Measurements from ENCODE around the gene TRIM46. TPM values are rescaled to one million over a fixed set of nuclear protein-coding genes. Genes with fewer than 3 reads are reported as not detected.

The TRIM46 gene
- total RNA-seq, 1 experiment from 2014 or later: 3.8 TPM

DNA sequence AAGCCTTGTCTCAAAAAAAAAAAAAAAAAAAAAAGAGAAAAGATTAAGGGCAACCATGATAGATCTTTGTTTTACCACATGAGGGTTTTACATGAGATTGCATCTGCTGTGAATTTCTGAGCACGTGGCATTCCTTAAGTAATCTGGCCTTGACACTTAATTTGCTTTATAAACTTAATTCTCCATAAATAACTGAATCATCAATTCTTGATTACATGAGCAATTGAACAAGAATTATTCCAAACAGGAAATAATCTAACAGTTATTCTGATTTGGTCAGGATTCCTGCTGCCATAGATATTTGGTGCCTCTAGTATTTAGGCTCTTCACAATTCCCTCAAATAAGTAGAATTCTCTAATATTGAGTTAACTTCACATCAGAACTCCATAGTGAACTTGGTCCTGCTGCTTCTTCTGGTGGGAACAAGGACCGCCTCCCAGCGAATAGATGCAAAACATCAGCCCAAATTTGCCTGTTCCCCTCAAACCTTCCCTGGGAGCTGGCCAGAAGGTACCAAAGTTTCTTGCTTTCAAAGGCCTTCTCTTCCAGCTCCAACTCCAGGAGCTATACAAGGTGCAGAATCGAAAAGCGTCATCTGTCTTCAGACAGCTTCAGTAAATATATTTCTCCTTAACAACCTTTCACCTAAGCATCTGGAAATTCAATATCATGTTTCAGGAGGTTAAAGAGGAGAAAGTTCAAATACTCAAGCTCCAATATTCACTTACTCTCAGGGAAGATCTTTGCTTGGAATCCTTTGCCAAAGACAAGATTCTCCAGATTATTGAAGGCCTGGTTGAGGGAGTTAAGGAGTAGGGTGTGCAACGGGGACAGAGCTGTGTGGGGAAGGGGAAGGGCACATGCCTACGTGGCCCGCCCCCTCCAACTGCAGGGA lies 1.6 kb upstream of the TRIM46 start (continued):
- TF ChIP-seq CEBPB (IDR thresholded peaks at IDR 0.05; ENCODE audit: low read depth): no peak

DNA sequence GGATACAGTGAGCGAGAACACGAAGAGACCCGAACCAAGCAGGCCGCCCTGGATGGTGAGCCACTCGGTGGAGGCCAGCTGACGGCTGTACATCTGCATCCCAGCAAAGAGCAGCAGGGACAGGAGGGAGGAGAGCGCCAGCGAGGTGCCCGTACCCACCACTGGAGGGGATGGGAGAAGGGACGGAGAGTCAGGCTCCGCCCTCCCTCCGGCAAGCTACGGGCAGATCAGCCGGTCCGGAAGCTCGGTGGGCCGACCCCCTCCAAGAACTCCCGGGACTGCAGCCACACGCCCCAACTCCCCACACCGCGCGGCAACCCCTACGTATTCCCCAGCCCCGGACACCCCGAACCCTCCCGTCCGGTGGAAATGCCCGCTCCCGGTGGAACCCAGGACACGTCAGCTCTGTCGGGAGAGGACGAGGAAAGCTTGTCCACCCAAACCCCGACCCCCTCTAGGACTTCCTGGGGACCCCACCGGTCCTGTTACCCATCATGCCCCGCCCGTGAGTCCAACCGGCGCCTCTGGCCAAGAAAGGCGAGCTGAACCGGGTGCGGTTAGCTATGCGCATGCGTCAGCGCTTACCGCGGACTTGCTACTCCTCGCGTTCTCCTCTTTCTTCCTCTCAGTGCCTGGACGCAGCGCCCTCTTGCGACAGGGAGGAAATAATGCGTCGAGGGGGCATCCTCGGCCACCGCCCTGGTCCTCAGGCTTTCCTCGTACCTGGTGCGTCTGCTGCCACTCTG lies 744 bp upstream of the TRIM46 start, which contains the start of gene KRTCAP2:
TSS of gene KRTCAP2 (minus strand) at position 573 of the 746 bp plus-strand sequence. CDS start at position 493, 80 bp downstream.
- peak within 1 kb of the TSS; percentile 66 for H2AFZ ChIP-seq (ENCODE audit: low read depth, low read length, poor library complexity, severe bottlenecking)
- H3K27ac ChIP-seq (ENCODE audit: low read depth, low read length): peak within 1 kb of the TSS; percentile 76
- peaks cover 7 to 45% of the 10 kb centered on the region in 2 experiments; a peak in 3 of 4 replicates for H3K4me1 ChIP-seq (ENCODE audit: control insufficient read depth in 1 of 2, insufficient read depth in 2 of 2, low read length in 2 of 2)
- no peaks in the 10 kb centered on the region for H3K27me3 ChIP-seq (ENCODE audit: insufficient read depth, low read length)
- H3K9me2 ChIP-seq (ENCODE audit: insufficient read depth): no peaks in the 10 kb centered on the region
- intact Hi-C loops (cut with micrococcal nuclease): loop anchor here (1.0 to 10.0 kb wide), 2 partner anchors 54 to 152 kb away; partner anchors contain the start of gene RUSC1
- TSS peak; percentile 72 for BruUV-seq (replicated peaks)
- H3K4me3 ChIP-seq (replicated peaks in 1 of 2; ENCODE audit: low read depth in 1 of 2, low read length in 2 of 2): peak within 1 kb of the TSS; percentile 84 to 97
- H3K36me3 ChIP-seq (ENCODE audit: control insufficient read depth in 1 of 2, insufficient read depth in 2 of 2, low read length in 2 of 2): peaks cover 2 to 7% of the 10 kb centered on the region in 2 experiments; a peak in 3 of 4 replicates
- POLR2A ChIA-PET: interaction anchor here (0.5 to 1.7 kb wide), 9 partner anchors 10 to 199 kb away, joined by 3 to 11 read pairs (median 3); partner anchors contain the start of genes ADAM15 and SLC50A1
- DNase-seq (ENCODE audit: low read depth, low spot score) (peak; percentile 91), ATAC-seq (peak; percentile 76)
- RAD21 ChIA-PET (ENCODE audit: low non-redundant PET in 1 of 2, low total read pairs in 2 of 2, uncharacterized antibody in 2 of 2, unreplicated experiment in 2 of 2): interaction anchor here (0.6 to 1.3 kb wide), 3 partner anchors 21 to 81 kb away, joined by 3 to 4 read pairs (median 3); partner anchors contain the start of gene SLC50A1 (in 1 of the 2)
- peak within 1 kb of the TSS; percentile 76 for H3K4me2 ChIP-seq (ENCODE audit: low read length)
- H4K20me1 ChIP-seq (ENCODE audit: insufficient read depth): no peaks in the 10 kb centered on the region
- CTCF ChIA-PET: interaction anchor here (0.6 to 4.6 kb wide), 40 partner anchors 8 to 503 kb away, joined by 3 to 71 read pairs (median 4); partner anchors contain the start of genes CLK2, EFNA3, EFNA4 and MTX1
- H3K9me3 ChIP-seq (ENCODE audit: control insufficient read depth in 1 of 2, insufficient read depth in 1 of 2, low read depth in 1 of 2, low read length in 2 of 2): no peaks in the 10 kb centered on the region
- peak within 1 kb of the TSS; percentile 87 for H3K9ac ChIP-seq (ENCODE audit: low read length)
- H3K79me2 ChIP-seq (ENCODE audit: insufficient read depth, low read length): peaks cover 25% of the 10 kb centered on the region
- peak; percentile 49 for TF ChIP-seq TCF7L2 (IDR thresholded peaks at IDR 0.05; ENCODE audit: borderline replicate concordance, extremely low read depth, insufficient read depth, insufficient read length)
- TF ChIP-seq JUND (IDR thresholded peaks at IDR 0.05): no peak
- TF ChIP-seq POLR2AphosphoS5 (IDR thresholded peaks at IDR 0.05; ENCODE audit: low read depth, low read length): peak; percentile 96
- peak; percentile 48 for TF ChIP-seq POLR2A (IDR thresholded peaks at IDR 0.05; ENCODE audit: borderline replicate concordance, extremely low read depth, insufficient read depth, insufficient read length)
- TF ChIP-seq ZFX (IDR thresholded peaks at IDR 0.05): 0 out of 2 replicates have a peak, but pooled peaks have one; percentile 19
- TF ChIP-seq, protein P1, sequence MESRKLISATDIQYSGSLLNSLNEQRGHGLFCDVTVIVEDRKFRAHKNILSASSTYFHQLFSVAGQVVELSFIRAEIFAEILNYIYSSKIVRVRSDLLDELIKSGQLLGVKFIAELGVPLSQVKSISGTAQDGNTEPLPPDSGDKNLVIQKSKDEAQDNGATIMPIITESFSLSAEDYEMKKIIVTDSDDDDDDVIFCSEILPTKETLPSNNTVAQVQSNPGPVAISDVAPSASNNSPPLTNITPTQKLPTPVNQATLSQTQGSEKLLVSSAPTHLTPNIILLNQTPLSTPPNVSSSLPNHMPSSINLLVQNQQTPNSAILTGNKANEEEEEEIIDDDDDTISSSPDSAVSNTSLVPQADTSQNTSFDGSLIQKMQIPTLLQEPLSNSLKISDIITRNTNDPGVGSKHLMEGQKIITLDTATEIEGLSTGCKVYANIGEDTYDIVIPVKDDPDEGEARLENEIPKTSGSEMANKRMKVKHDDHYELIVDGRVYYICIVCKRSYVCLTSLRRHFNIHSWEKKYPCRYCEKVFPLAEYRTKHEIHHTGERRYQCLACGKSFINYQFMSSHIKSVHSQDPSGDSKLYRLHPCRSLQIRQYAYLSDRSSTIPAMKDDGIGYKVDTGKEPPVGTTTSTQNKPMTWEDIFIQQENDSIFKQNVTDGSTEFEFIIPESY (IDR thresholded peaks at IDR 0.05; ENCODE audit: extremely low read depth, insufficient replicate concordance, low read length): peak; percentile 69
- TF ChIP-seq, protein P2, sequence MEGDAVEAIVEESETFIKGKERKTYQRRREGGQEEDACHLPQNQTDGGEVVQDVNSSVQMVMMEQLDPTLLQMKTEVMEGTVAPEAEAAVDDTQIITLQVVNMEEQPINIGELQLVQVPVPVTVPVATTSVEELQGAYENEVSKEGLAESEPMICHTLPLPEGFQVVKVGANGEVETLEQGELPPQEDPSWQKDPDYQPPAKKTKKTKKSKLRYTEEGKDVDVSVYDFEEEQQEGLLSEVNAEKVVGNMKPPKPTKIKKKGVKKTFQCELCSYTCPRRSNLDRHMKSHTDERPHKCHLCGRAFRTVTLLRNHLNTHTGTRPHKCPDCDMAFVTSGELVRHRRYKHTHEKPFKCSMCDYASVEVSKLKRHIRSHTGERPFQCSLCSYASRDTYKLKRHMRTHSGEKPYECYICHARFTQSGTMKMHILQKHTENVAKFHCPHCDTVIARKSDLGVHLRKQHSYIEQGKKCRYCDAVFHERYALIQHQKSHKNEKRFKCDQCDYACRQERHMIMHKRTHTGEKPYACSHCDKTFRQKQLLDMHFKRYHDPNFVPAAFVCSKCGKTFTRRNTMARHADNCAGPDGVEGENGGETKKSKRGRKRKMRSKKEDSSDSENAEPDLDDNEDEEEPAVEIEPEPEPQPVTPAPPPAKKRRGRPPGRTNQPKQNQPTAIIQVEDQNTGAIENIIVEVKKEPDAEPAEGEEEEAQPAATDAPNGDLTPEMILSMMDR (IDR thresholded peaks at IDR 0.05 in 2 of 3, conservative IDR thresholded peaks at IDR 0.05 in 1 of 3; ENCODE audit: borderline replicate concordance in 1 of 3, insufficient read depth in 1 of 3, low read depth in 2 of 3, low read length in 2 of 3): peak in 2 of 3 experiments; percentile 90 to 92; a peak in 4 of 6 replicates
- TF ChIP-seq SRF (IDR thresholded peaks at IDR 0.05; ENCODE audit: low read depth): no peak
- peak; percentile 59 for TF ChIP-seq YY1 (IDR thresholded peaks at IDR 0.05; ENCODE audit: extremely low read depth, insufficient replicate concordance, low read depth, low read length)
